IPS DF 19.7 (cell line): Measurements from ENCODE around the gene PCP4.

Experiments used
- DNase-seq: peaks from one replicate; pipeline ENCODE4 v3.0.0-alpha.2; 2013; ENCODE audit warnings: low read depth, low spot score

The PCP4 gene

DNA sequence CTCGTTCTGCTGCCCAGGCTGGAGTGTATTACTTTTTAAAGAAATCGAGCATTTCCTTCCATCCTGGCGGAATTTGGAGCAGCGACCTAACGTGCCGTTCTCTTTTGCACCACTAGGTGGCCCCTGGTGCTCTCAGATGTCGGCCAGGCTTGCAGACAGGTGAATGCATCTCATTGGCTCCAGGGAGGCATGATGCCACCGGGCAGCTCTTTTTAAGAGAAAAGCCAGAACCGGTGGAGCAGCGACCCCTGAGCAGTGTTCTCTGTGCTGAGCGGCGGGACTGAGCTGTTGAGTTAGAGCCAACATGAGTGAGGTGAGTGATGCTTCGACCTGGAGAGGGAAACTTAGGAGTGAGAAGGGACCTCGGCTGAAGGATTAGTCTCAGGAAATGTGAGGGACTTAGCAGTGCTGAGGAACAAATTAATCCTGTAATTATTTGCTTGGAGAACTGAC lies at the start of gene PCP4:
TSS of gene PCP4 (plus strand) at position 241 of the 453 bp plus-strand sequence. CDS start at position 305, 64 bp downstream.
- peak; percentile 60 for DNase-seq

DNA sequence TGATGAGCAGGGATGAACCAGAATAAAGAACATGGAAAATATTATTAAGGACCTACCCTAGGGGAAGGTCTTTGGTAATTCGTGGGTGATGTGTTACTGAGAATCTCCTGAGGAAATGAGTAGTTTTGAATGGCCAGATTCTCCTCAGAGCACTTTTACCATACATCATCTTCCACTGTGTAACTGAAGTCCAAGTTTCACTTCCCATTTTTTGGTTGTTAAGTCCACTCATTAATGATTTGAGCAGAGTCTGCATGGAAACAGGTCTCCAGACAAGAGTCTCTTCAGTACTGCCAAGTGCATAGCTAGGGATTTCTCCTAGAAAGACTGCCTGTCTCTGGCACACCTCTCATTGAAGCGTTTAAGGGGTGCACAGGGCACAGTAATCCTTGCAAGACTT lies 48.7 kb upstream of the PCP4 start:
- no peak for DNase-seq

DNA sequence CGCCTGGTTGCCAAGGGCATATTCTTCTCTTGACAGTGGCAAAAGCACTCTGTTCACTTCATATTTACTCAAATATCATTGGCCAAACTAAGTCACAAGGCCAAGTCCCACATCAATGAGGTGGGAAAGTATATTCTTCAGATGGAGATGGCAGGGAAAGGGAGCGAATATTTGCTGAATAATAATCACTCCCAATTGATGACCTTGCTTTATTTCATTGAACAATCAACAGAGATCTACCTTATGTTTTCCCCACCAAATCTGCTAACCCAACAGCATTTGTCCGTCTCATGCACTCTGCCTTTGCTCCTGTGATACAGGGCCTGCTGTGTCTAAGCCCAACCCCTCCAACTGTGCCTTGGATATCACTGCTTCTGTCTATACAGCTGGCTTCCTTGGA lies 45.2 kb upstream of the PCP4 start:
- no peak for DNase-seq

DNA sequence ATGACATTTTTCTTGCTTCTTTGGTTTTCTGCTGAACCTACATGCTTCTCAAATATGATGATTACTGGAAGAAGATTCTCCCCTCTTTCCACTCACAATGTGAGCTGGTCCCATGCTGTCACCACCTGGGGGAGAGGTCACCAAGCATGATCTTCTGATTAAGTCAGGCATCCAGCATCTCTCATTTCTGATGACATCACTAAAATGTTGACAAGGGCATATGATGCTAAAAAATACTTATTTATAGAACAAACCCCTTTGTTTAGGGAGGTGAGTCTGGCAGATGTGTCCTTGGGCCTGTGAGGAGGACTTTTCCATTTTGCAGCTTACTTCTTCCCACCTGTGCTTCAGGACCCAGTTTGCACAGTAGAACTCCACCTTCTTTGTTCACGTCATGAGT lies 42.0 kb upstream of the PCP4 start:
- no peak for DNase-seq

DNA sequence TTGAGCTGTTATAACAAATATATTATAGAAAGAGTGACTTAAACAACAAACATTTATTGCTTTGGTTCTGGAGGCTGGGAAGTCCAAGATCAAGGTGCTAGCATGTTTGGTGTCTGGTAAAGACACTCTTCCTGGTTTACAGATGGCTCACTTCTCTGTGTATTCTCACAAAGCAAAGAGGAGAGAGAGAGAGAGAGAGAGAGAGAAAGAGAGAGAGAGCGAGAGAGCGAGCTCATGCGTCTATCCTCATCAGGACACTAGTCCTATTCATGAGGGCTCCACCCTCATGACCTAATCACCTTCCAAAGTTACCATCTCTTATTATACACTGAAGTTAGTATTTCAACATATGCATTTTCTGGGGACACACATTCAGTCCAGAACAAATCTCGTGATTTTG lies 32.7 kb upstream of the PCP4 start:
- DNase-seq = no peak

DNA sequence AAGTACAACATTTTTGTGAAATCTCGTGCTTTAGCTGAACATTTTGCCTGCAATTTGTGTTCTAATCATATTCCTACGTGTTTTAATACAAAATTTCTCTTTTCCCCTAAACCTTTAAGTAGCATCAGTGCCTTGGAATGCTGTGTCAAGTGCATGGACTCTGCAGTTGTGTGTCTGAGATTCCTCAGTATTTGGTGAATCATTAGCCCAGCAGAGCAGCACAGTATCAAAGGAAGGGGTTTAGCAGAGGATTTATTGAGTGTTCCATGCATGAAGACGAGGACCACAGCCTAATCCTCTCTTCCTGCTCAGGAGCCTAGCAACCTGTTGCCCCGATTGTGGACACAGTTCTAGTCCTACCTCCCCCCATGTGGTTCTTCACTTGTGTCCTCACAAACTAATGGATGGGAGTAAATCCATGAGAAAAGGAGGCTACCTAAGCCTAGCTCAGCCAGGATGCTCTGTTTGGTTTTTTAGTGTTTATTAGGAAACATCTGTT lies 29.3 kb upstream of the PCP4 start:
- no peak for DNase-seq

DNA sequence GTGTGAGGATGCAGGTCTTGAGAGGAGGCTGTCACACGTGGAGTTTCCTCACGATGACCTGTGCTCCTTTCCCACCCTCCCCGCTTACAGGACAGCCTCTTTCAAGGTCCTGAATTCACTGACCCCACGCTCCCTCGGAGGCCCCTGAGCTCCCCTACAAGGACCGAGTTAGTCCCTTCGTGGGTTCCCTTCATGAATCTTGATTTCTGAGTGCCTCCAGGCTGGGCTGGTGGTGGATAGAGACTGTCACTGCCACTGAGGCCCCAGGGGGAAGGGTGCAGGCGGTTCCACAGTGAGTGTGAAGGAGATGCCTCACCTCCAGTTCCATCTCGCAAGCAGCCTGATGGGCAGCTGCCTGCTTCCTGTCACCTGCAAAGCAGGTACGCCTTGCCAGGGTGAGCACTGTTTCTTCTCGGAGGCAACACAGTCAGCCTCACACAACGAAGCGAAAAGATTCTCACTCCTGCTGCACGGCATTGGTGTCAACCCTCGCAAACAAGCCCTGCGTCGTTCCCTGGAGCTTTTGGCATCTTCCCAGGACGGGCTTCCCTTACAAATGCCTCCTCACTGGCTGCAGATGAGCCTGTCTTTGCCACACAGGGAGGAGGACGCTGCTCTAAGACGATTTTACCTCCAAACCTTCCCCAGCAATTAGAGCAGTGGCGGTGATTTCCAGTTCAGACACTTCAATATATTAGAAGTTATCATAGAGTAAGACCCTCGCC lies 26.7 kb upstream of the PCP4 start:
- no peak for DNase-seq

DNA sequence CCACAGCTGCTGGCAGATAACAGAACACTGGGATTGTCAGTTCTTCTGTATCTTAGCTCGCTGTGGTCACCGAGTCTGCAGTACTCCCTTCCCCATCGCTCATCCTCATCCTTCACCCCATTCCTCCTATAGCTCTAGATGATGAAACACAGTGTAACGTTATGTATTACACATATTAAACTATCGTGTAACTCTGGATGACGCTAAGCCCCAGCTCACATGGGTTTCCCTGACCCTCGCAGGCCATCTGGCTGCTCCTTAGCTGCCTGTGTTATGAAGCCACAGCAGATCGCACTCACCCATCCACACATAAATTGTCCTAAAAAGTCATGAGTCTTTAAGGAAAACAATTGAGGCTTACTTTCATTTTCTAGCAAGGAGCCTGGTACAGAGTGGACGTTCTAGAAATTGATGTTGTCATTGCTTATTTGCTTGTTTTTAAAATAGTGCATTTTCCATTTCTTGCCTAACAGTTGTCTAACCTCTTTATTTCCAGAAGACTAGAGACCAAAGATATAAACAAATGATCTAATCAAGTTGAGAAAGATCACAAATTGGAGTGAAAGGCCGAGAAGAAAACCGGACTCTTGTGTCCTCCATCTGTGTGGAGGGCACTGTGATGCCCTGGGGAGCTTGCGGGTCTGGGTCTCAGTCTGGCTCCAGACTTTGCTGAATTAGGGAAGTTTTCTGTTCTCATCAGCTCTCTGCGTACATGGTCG lies 24.3 kb upstream of the PCP4 start:
- no peak for DNase-seq

DNA sequence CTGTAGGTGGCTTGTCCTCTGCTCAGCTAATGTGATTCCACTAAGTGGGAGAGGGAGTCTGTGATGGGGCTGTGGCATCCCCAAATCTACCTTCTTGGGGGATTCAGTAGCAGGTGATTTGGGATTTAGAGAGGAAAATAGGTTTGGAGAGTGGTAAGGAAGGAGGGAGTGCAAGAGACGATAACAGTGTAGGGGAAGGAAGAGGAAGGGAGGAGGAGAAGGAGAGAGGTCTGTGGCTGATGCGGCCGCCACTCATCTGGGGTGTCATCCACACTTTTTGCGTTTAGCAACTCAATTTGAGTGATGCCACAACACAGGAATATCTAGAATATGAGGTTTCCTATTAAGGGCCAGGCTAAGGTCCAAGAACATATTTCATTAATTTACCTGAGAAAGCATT lies 23.8 kb upstream of the PCP4 start:
- no peak for DNase-seq

DNA sequence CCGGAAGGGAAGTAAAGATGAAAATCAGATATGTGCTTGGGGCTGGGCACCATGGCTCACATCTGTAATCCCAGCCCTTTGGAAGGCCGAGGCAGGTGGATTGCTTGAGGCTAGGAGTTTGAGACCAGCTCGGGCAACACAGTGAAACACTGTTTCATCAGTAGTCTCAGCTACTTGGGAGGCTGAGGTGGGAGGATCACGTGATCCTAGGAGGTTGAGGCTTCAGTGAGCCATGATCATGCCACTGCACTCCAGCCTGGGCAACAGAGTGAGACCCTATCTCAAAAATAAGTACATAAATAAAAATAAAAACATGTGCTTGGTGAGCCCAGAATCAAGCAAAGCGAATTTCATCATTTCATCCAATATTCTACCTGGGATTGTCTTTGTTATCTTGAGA lies 23.3 kb upstream of the PCP4 start:
- no peak for DNase-seq

DNA sequence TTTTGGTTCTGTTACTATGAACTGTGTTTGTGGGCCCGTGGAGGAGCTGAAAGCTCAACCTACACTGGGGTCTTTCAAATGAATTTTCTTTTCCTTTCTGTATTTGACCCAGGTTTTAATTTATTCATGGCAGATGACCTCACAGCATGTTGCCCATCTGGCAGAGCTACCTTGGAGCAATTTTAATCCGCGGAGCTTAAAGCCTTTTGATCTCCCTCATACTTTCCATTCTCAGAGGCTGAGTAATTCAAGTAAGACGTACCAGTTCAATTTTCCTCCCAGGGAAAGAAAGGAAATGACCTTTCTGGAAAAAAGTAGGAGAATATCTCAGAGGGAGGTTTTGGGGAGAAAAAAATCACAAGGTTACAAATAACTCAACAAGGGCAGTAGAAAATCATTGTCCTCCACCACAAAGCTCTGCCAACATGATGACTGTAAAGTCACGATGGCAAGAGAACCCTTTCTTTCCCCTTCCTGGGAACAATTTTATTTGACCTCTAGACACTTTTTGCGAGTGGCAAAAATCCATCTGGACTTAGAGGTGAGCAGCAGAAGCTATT lies 21.6 kb upstream of the PCP4 start:
- DNase-seq = no peak

DNA sequence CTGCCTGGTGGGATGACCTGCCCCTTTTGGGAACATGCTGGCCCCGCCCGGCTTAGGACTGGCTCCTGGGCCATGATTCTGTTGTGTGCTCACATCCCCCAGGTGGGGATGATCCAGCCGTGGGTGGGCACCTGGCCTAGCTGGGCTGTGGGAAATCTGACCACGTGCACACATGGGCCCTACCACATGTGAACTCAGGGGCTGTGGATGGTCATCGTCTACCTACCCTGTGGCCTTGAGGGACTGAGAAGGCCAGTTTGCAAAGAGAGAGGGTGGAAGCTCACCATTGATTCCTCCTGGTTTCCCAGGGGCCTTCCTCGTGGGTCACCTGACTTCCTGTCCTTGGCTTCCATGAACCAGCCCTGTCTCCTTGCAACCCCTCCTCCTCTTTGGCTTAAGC lies 19.4 kb upstream of the PCP4 start:
- DNase-seq = no peak

DNA sequence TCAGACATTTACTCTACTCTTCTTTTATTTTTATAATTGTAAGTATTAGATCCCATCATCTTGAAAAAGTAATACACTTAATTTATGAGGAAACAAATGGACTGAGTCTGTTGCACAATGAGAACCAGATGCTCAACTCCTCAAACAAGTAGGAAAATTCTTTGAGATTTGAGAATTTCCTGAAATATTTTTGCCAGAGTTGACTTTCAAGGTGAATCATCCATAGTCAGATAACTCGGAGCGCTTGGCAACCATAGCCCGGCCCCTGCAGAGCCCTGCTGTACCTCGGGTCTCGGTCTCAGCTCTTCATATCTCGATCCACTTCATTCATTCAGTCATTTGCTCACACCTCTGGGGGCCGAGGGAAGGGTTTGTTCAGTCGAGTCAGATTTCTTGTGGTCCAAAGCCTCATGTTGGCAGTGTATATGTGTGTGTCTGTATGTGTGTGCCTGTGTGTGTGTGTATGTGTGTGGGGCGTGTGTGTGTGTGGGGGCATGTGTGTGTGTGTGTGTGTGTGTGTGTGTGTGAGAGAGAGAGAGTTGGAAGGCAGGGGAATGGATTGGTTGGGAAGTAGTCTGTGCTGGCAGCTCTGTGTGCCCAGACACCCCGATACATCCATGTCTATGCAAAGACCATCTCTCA lies 18.1 kb upstream of the PCP4 start:
- no peak for DNase-seq

DNA sequence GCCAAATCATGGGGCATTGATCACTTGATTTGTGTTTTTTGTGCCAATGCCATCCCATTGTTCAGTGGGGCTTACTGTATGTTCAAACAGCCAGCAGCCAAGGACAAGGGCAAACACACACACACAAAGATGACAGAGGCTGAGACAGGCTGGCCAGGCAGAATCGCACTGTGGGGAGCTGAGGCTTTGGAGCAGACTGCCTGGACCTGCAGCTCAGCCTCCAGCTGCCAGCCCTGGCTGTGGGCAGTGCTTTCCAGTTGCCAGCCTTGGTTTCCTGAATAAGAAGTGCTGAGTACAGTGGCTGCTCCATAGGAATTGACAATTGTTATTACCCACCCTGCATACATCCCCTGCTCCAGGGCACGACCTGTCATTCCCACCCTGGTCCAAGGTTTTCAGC lies 16.9 kb upstream of the PCP4 start:
- DNase-seq = no peak

DNA sequence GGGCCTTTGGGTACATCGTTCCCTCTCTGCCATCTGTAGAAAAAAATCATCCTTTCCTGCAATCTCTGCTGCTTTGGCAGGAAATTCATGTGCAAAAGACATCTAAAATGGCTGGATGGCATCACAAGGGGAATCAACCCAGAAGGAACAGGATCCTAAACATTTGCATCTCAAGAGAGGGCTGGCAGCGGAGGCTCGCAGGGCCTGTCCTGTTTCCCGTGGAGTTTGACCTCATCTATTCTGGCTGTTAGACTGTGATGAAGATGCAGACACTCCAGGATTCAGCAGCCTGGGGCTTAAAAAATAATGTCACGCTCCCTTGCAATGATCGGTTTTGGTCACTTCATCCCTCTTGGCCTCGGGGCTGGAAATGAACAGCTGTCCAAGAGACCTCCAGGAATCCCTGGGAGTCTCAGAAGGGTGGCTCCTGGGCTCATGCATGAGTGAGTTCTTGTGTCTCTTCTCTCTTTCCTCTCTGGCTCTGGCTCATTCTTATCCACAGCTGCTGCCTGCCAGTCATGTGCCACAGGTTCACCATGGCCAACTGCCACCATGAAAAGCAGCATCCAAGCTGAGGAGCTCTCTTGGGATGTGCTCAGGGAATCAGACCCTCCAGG lies 16.1 kb upstream of the PCP4 start:
- no peak for DNase-seq

DNA sequence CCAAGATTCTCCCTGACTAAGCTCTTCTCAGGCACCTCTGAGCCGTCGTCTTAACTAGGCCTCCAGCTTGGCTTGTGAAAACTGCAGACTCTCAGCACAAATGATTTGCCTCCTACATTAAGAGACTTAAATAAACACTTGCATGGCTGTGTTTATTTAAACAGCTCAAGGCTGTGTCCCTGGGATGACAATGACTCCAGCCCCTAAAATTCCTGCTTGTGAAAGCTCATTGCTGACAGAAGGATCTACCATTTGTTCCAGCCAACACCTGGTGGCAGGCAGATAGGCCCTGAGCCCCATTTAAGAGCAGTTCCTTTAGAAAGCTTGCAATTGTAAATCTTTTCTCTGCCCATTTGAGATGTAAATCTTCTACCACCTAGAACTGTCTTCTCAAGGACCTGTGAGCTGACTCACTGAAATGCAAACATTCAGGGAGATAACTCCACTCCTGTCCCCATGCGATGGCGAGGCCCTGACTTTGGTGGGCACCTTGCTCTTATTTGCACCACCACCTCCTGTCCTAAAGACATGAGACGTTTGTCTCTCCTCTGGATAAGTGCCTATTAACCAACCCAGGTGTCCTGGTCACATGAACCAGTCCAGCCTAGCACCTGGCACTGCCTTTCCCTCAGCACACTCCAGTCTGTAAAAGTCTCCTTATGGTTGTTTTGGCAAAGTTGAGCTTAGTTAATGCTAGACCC lies 15.1 kb upstream of the PCP4 start:
- no peak for DNase-seq

DNA sequence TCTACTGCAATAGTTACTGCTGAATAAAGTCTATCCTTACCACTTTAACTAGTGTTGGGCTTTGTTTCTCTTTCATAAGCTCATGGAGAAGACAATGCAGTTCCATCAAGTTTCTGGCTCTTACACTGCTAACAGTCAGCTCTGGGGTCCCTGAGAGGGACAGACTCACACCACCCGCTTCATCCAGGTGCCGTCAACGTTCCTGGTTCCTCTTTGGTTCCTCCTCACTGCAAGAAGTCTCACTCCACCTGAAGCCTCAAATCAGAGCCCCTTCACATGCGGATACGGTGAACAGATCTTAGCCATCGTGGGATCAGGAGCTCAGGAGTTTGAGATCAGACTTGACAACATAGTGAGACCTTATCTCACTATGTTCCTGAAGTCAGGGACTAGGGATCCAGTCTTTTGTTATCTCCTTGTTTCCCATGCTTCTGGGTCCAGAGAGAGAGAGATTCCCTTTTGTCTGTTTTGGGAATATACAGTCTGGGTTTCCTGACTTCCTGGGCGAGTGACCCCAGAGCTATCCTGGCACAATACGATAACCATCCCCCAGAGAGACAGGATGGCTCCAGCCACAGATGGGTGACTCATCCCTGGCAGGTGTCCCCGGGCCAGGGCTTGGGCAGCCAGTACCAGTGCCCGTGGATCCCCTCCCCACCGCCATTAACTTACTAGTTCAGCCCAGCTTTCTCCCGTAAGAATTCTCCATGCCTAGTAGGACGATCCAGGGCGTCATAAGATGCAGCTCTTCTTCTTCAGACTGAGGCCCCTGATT lies 14.3 kb upstream of the PCP4 start:
- no peak for DNase-seq

DNA sequence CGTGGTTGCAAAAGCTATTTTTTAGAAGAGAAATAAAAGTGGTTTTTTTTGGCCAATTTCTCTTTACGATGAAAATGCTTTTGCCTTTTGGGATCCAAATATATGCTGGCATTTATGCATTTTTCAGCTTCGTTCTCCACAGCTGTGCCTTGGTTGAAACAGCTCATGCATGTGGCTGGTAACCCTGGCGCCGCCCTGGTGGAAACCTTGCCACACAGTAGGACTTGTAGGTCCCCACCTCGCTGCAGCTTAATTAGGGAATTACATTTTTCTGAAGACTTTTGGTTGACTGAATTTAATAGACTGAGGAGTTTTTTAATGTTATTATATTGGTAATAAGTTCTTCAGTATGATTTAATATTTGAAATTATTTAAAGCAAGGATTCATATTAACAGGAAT lies 12.7 kb upstream of the PCP4 start:
- DNase-seq = no peak

DNA sequence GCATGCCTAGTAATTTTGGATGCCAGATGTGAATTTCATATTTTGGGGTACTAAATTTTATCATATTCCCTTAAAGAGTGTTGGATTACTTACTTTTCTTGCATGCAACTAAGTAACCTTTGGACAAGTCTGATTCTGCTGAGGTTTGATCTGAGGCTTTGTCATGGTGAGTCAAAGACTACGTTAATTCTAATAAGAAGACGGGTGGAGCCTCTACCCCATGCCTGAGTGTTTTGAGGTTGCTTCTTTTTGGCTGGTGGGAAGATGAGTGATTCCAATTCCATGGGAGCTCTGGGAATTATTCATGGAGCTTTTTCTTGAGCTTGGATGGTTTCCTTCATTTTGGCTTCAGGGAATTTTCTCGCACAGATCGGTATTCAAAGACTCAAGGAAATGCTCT lies 11.6 kb upstream of the PCP4 start:
- no peak for DNase-seq

DNA sequence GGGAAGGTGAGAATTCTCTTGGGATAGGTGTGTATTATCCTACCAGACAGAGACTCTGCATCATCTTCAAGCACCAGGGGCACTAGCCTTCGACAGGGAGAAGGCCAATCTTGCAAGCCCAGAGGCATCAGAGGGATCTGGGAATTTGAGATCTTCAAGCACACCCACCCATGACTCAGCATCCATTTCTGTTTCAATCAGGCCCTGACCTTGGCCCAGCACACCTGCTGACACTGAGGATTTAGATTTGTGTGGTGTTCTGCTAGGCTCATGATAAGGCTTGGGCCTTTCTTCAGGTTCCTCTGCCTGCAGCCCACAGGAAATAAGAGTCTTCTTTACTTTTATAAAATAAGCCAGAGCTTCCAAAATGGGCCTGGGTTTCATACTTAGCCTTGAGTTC lies 6.6 kb upstream of the PCP4 start:
- no peak for DNase-seq

DNA sequence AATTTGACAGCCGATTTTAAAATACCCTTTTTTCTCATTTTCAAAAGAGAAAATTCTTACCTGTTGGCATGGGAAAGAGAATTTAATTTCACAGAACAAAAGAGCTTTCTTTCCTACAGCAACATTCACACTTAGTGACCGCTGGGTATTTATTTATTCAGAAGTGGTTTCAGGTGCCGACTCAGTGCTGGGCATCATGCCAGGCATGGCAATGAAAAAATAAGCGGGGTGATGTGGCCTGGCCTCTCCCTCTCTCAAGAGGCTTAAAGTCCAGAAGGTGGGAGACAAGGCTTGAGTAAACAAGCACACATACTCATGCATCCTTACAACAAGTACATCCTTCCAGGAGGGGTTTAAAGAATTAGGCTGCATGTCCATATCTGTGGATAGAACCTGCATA lies 4.1 kb upstream of the PCP4 start:
- DNase-seq = no peak
